IMR-90 (cell line): ENCODE results near the gene PSMD8.

Experiments used
- BHLHE40 ChIP-seq: fragments of 150-350 bp; IDR thresholded peaks from 2 replicates; pipeline ENCODE4 v1.6.1; 2016; ENCODE audit warnings: mild to moderate bottlenecking, low read depth, low read length
- CTCF ChIP-seq: conservative IDR thresholded peaks from 2 replicates; pipeline ENCODE4 v1.5.1; 2012; ENCODE audit warnings: mild to moderate bottlenecking, low read depth, low read length, improper control_type of control experiment
- MAFK ChIP-seq: IDR thresholded peaks from 2 replicates; pipeline ENCODE4 v1.6.1; 2012; ENCODE audit warnings: low read depth, low read length, improper control_type of control experiment
- MAZ ChIP-seq: IDR thresholded peaks from 2 replicates; pipeline ENCODE4 v1.6.1; 2012; ENCODE audit warnings: low read depth, mild to moderate bottlenecking, low read length, improper control_type of control experiment, moderate library complexity, borderline replicate concordance
- POLR2A ChIP-seq: IDR thresholded peaks from 2 replicates; pipeline ENCODE4 v1.6.1; 2012; ENCODE audit warnings: mild to moderate bottlenecking, low read depth, low read length
- RAD21 ChIP-seq: IDR thresholded peaks from 2 replicates; pipeline ENCODE4 v1.6.1; 2012; ENCODE audit warnings: low read length, improper control_type of control experiment
- RCOR1 ChIP-seq: IDR thresholded peaks from 2 replicates; pipeline ENCODE4 v1.6.1; 2012; ENCODE audit warnings: mild to moderate bottlenecking, low read length, improper control_type of control experiment; ENCODE audit not compliant: insufficient replicate concordance
- RFX5 ChIP-seq: IDR thresholded peaks from 2 replicates; pipeline ENCODE4 v1.8.0; 2012; ENCODE audit warnings: low read depth, mild to moderate bottlenecking, low read length, moderate library complexity
- SMC3 ChIP-seq: fragments of 150-350 bp; IDR thresholded peaks from 2 replicates; pipeline ENCODE4 v1.6.1; 2016; ENCODE audit warnings: low read depth, mild to moderate bottlenecking, antibody characterized with exemption, low read length, moderate library complexity
- USF2 ChIP-seq: fragments of 150-350 bp; IDR thresholded peaks from 2 replicates; pipeline ENCODE4 v1.6.1; 2017; ENCODE audit warnings: mild to moderate bottlenecking, antibody characterized with exemption, low read length, low read depth

DNA sequence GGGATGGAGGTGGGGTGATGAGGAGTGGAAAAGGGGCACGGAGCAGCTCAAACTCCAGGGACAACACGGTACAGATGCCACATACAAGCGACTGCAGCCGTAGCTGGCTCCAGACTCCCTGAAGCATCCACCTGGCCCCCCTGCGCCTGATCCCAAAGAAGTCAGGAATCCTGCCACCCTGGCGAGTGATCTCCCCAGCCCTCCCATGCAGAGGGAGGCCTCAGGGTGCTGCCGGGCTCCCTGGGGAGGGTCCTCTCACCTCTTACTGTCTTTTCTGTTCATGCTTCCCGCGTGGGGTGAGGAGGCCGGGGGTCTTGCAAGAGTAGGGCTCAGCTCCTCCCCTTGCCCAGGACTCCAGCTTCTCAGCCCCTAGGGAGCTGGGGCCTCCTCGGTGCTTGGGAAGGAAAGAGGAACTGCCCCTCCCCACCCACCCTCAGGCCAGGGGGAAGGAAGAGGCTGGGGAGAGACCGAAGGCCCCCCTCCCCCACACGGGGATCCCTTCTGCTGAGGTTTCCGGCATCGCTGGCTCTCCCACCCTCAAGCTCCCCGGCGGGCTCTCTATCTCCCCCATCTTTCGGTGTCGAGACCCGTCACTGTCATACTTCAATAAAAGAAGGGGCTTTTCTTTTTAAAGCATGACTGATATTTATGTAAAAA is 51.6 kb downstream of the PSMD8 start, which contains the start of gene RASGRP4:
- no peak for TF ChIP-seq CTCF
- no peak for TF ChIP-seq USF2
- TF ChIP-seq SMC3: no peak
- no peak for TF ChIP-seq POLR2A
- no peak for TF ChIP-seq BHLHE40
- no peak for TF ChIP-seq RFX5
- TF ChIP-seq RAD21: no peak
- TF ChIP-seq MAFK: no peak
- TF ChIP-seq MAZ: no peak
- TF ChIP-seq RCOR1: no peak
